Measurements from ENCODE around the gene MTMR2.

The MTMR2 gene

GRCh38 chr11:95805869-95806268, 118.0 kb downstream of the MTMR2 start:
- no peak for DNase-seq

DNA sequence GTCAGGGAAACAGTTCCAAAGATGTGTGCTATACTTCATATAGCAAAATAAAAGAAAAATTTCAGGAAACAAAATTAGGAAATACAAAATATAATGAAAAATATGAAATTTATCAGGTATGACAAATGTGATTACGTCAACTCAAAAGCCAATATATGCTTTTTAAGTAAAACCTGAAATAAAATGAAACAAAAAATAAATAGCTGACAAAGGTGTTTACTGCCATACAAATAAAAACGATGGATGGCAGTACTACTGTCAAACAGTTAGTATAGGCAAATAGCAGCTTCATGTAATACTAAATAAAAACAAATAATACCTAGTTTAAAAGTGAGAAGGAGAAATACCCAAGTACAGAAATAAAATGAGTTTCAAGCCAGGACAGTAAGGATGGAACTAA, 119.9 kb downstream of the MTMR2 start:
- no peak for DNase-seq

DNA sequence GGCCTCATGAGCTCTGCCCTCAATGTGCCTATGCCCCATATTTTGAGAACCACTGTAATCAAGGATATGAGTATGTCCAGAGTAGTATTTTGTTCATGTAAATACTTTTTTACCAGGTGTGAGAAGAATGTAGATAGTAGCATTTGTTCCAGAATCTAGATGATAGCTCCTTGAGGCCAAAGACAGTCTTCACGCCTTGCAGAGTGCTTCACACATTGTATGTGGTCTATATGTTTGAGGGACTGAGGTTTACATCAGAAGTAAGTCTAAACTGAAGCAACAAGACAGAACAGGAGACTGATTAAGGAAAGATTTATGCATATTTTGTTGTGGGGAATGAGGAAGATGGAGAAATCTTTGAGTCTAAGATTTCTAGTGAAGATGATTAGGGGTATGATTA, 121.1 kb downstream of the MTMR2 start:
- DNase-seq: no peak

DNA sequence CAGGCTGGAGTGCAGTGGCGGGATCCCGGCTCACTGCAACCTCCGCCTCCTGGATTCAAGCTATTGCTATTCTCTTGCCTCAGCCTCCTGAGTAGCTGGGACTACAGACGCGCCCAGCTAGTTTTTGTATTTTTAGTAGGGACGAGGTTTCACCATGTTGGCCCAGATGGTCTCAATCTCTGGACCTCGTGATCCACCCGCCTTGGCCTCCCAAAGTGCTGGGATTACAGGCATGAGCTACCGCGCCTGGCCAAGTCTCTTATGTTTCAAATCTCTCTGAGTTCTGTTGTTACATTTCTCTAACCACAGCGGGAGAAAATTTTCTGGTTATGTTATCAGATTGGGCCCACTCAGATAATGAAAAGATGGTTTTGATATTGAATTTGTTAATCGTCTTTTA, 123.5 kb downstream of the MTMR2 start:
- no peak for DNase-seq

GRCh38 chr11:95799546-95799945, 124.4 kb downstream of the MTMR2 start:
- no peak for DNase-seq

GRCh38 chr11:95796501-95796900, 127.4 kb downstream of the MTMR2 start:
- DNase-seq: no peak

GRCh38 chr11:95795627-95796295, 128.1 kb downstream of the MTMR2 start:
- DNase-seq: no peak

- no peak for DNase-seq
These were observed 129.8 kb downstream of the MTMR2 start for GRCh38 chr11:95794086-95794485.

- DNase-seq: no peak
These were observed 130.8 kb downstream of the MTMR2 start for GRCh38 chr11:95793116-95793515.

DNA sequence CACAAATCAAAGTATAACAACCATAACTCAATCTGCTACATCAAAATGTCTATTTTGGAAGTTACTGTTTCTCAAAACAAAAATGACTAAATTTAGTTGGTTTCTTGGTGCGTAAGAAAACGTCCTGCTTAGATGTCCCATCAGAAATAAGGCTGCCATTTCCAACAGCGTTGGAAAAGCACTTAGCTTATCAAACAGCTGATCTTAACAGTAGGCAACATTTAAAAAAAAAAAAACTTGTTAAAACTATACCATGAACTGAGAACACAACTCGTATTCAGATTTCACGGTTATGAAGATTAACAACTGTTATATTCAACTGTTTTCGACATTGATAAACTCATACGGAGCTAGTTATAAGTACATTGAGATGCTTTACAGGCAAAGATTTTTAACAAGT, 131.2 kb downstream of the MTMR2 start:
- DNase-seq: no peak

GRCh38 chr11:95792200-95792599, 131.7 kb downstream of the MTMR2 start:
- no peak for DNase-seq

DNA sequence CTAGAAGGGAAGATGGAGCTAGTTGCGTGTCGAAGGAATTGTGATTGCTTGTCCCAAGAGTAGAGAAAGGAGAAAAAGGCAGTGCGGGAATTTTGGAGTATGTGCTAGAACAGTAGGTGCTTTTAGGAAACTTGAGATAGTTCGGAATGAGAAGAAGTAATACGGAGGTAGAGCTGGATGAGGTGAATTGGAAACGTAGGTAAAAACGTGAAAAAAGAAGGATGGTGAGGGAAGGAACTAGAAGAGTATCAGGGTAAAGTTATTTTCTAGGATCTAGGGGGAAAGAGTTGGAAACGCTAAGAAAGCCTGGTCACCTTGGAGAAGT, 132.2 kb downstream of the MTMR2 start:
- DNase-seq: no peak

GRCh38 chr11:95790933-95791708, 132.8 kb downstream of the MTMR2 start:
- DNase-seq: peak; percentile 80

GRCh38 chr11:95790123-95790932, 133.6 kb downstream of the MTMR2 start, which contains the start of gene CEP57:
TSS of gene CEP57 (plus strand) at chr11:95790498. CDS start at chr11:95790699, 201 bp downstream.
- DNase-seq: peak; percentile 95

- DNase-seq: peak; percentile 95
These were observed 134.3 kb downstream of the MTMR2 start, which contains the start of gene FAM76B for GRCh38 chr11:95789506-95790122. TSS of gene FAM76B (minus strand) at chr11:95789782. CDS start at chr11:95789478, 304 bp downstream.

GRCh38 chr11:95788921-95789505, 134.9 kb downstream of the MTMR2 start:
- no peak for DNase-seq

Measured in activated CD8-positive, alpha-beta memory T cell treated with anti-CD3 and anti-CD28 coated beads, Interleukin-2, amount 50 U/mL, for 48 hours (primary cell).